Naive thymus-derived CD8-positive, alpha-beta T cell (primary cell): ENCODE results near the gene HPCAL4. TPM values are rescaled to one million over a fixed set of nuclear protein-coding genes. Genes with fewer than 3 reads are reported as not detected.

ENCODE experiments used
- ATAC-seq, 2 donors: fragments of 150-1000 bp; cut with Tn5 transposase in 1 of 2; sonication (Bioruptor Pico), chemical (Tn5 transposase) in 1 of 2; 1 replicate in 1 of 2; 2 replicates in 1 of 2; pipeline ENCODE4 v1.10.0; 2021; ENCODE audit warnings: mild to moderate bottlenecking in 2 of 2, moderate library complexity in 2 of 2
- POLR2A ChIA-PET: fragments of 350-600 bp; sonication (Branson Sonifier 250); formaldehyde crosslinking; loops from one replicate; lab custom pipeline; 2021; ENCODE audit warnings: antibody characterized with exemption; lab: Charles Lee
- DNase-seq, 10 donors: peaks; one replicate each; pipeline versions ENCODE4 v3.0.0 to v3.0.0-alpha.2; 2020 to 2022
- H3K27ac Mint-ChIP-seq, 10 donors: one replicate each; pipeline ENCODE4 v1.8.0; 2020 to 2022; ENCODE audit warnings: mild to moderate bottlenecking in 10 of 10, mixed read lengths in 10 of 10, moderate library complexity in 4 of 10, inconsistent platforms in 1 of 10
- H3K27me3 Mint-ChIP-seq, 5 donors: one replicate each; pipeline ENCODE4 v1.8.0; 2021 to 2022; ENCODE audit warnings: mixed read lengths in 5 of 5
- H3K36me3 Mint-ChIP-seq, 3 donors: one replicate each; pipeline ENCODE4 v1.8.0; 2020 to 2022; ENCODE audit warnings: mixed read lengths in 3 of 3, mild to moderate bottlenecking in 2 of 3, inconsistent platforms in 1 of 3
- H3K4me1 Mint-ChIP-seq, 4 donors: one replicate each; pipeline ENCODE4 v1.8.0; 2021 to 2022; ENCODE audit warnings: mixed read lengths in 4 of 4
- H3K4me3 Mint-ChIP-seq, 10 donors: one replicate each; pipeline ENCODE4 v1.8.0; 2020 to 2022; ENCODE audit warnings: mild to moderate bottlenecking in 10 of 10, mixed read lengths in 10 of 10, moderate library complexity in 6 of 10, inconsistent platforms in 1 of 10
- H3K9me3 Mint-ChIP-seq, 9 donors: one replicate each; pipeline ENCODE4 v1.8.0; 2020 to 2022; ENCODE audit warnings: mixed read lengths in 9 of 9, mild to moderate bottlenecking in 3 of 9, inconsistent platforms in 1 of 9, moderate library complexity in 1 of 9
- polyA plus RNA-seq, 3 donors: library from polyadenylated mRNA; unstranded; fragments of 300-500 nt; fragmentation: Illumina TruSeq; gene quantifications; one replicate each; pipeline ENCODE4 v1.2.3, GENCODE V29; 2021
- total RNA-seq, 8 experiments: library from RNA in 2 of 8; stranded (reverse) in 2 of 8; gene quantifications; one replicate each; pipeline ENCODE4 v1.2.3 and lab custom pipeline; 2021 to 2026

The HPCAL4 gene
- total and polyA plus RNA-seq, 5 experiments from 2014 or later: 2.1 to 32.5 (median 4.6) TPM

DNA sequence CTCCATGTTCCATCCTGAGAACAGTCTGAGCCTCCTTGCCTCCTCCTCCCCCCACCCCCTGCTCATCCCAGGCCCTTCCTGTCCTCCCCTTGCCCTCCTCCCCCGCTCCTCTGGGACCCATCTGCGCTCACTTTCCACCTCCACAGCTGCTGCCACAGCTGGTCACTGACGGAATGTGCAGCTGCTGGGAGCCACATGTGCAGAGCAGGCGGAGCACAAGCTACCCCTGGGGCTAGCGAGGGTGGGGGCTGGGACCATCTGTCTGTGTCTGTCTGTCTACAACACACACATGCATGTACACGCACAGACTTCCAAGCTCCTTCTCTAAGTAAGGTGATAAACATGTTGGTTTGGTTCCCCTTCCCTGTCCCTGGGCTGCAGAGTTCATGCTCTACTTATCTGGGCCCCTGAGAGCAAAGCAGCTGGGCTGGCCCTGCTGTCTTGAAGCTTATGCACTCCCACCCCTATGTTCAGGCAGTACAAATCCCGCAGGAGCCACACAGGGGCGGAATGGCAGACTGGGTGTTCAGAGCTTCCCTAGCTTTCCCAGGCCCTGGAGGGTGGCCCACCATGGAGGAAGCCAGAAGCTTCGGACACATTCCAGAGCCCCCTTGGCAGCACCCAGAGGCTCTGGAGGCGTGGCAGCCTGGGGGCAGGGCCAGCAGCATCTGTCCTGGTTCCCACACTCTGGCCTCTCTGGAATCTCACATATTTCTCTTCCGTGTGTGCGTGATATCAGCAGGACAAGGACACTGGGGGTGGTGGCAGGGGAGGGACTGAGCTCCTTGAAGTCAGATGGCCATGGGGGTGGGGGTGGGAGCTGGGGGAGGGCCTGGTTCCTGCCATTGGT lies 44.8 kb downstream of the HPCAL4 start:
- H3K4me3 Mint-ChIP-seq: no peak overlapping the region
- peak overlapping the region in 1 of 10 donors; percentile 72 for H3K27ac Mint-ChIP-seq
- peaks cover 0 to 2% (median under 1%) of the 10 kb centered on the region in 4 donors for H3K4me1 Mint-ChIP-seq
- peaks cover 0 to 1% (median 0%) of the 10 kb centered on the region in 5 donors for H3K27me3 Mint-ChIP-seq
- H3K9me3 Mint-ChIP-seq: no peaks in the 10 kb centered on the region
- POLR2A ChIA-PET: no interaction called here
- no peaks in the 10 kb centered on the region for H3K36me3 Mint-ChIP-seq
- DNase-seq (no peak), ATAC-seq (no peak)

GRCh38 chr1:39645411-39646043 lies 45.7 kb downstream of the HPCAL4 start:
- Mint-ChIP-seq H3K27ac (no peak overlapping the region), H3K4me1 (peaks cover 0 to 2% (median under 1%) of the 10 kb centered on the region in 4 donors), H3K27me3 (peaks cover 0 to 1% (median 0%) of the 10 kb centered on the region in 5 donors), H3K36me3 (no peaks in the 10 kb centered on the region), H3K4me3 (no peak overlapping the region), H3K9me3 (no peaks in the 10 kb centered on the region)
- DNase-seq (no peak), ATAC-seq (no peak)
- POLR2A ChIA-PET: no interaction called here

DNA sequence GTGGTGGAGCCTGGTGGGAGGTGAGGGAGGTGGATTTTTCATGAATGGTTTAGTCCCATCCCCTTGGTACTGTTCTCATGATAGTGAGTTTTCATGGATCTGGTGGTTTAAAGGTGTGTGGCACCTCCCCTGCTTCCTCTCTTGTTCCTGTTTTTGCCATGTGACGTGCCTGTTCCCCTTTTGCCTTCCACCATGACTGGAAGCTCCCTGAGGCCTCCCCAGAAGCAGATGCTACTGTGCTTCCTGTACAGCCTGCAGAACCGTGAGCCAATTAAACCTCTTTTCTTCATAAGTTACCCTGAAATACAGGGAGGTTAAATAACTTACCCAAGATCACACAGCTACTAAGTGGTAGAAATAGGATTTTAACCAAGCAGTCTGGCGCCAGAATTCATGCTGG lies 47.5 kb downstream of the HPCAL4 start:
- POLR2A ChIA-PET: interaction anchor here (0.5 kb wide), 1 partner anchor 340 kb away, joined by 3 read pairs; no protein-coding TSS in a partner anchor
- Mint-ChIP-seq H3K4me1 (peaks cover 0 to 4% (median 2%) of the 10 kb centered on the region in 4 donors), H3K36me3 (no peaks in the 10 kb centered on the region), H3K4me3 (no peak overlapping the region), H3K27ac (no peak overlapping the region), H3K9me3 (no peaks in the 10 kb centered on the region), H3K27me3 (peaks cover 0 to 2% (median 0%) of the 10 kb centered on the region in 5 donors)
- no peak for ATAC-seq
- no peak for DNase-seq

GRCh38 chr1:39642796-39643195 lies 48.4 kb downstream of the HPCAL4 start:
- POLR2A ChIA-PET: no interaction called here
- Mint-ChIP-seq H3K4me1 (peaks cover 0 to 4% (median 2%) of the 10 kb centered on the region in 4 donors), H3K27me3 (peaks cover 0 to 11% (median 4%) of the 10 kb centered on the region in 5 donors), H3K36me3 (no peaks in the 10 kb centered on the region), H3K9me3 (no peaks in the 10 kb centered on the region), H3K4me3 (no peak overlapping the region), H3K27ac (no peak overlapping the region)
- DNase-seq (no peak), ATAC-seq (no peak)

DNA sequence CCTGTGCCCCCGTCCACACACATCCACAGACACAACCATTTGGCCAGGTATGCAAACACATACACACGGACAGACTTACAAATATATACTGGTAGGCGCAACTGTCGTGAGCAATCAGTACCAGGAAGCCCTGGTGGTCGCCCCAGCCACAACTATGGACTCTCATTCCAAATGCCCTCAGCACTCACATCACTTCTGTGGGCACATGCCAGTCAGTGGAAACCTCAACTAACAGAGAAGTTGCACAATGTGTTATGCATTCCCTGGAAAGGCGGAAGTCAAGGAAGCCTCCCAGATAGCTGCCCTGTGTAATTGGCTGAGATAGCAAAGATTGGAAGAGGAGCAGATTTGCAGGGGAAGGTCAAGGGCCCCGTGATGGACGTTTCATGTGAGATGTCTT lies 50.4 kb downstream of the HPCAL4 start:
- Mint-ChIP-seq H3K4me3 (no peak overlapping the region), H3K27me3 (peaks cover 0 to 30% (median 16%) of the 10 kb centered on the region in 5 donors), H3K27ac (no peak overlapping the region), H3K9me3 (no peaks in the 10 kb centered on the region), H3K36me3 (no peaks in the 10 kb centered on the region), H3K4me1 (peaks cover 0 to 4% (median under 1%) of the 10 kb centered on the region in 4 donors)
- POLR2A ChIA-PET: no interaction called here
- ATAC-seq: no peak
- DNase-seq: no peak

DNA sequence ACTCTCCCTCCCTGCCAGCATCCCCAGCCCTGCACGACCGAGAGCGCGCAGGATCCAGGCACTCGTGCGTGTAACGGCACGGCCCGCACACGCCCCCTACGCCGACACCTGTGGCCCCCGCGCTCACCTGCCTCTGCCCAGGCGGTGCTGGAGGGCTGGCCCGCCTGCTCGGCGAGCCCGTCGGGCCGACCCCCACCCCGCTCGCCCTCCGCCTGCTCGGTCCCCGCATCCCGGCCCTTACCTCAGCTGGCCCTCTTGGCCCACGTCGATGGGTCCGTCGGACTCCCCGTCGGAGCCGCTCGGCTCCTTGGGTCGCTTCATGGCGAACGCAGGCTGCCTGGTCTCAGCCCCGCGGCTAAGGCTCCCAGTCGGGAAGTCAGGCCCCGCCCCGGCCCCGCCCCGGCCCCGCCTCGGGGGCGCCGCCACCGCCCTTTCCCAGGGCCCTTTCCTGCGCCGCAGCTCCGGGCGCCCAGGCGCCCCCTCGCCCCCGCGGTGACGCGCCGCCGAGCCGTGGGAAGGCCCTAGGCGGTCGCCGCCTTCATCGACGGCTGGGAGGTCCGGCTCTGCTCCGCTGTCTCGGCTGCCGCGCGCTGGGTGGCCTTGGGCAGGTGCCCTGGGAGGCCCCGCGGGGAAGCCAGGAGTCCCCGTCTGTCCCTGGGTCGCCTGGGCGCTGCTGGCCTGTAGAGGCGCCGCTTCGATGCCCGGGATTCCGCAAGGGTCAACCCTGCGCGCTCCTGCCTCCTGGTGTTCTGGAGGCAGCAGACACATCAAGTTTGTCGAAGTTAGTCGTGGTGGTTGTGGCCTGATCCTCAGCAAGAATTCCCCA lies 51.7 kb downstream of the HPCAL4 start, which contains the start of gene HEYL:
Gene HEYL, minus strand, starts transcription at position 339 of the 826 bp plus-strand sequence. Its CDS starts 18 bp downstream, at position 321.
- POLR2A ChIA-PET: no interaction called here
- H3K27ac Mint-ChIP-seq: no peak within 1 kb of the TSS
- no peaks in the 10 kb centered on the region for H3K9me3 Mint-ChIP-seq
- H3K27me3 Mint-ChIP-seq: peaks cover 1 to 41% (median 24%) of the 10 kb centered on the region in 5 donors
- DNase-seq (peak; percentile 23 to 68 (median 48)), ATAC-seq (peak; percentile 85 to 92)
- H3K4me1 Mint-ChIP-seq: peaks cover 0 to 4% (median under 1%) of the 10 kb centered on the region in 4 donors
- H3K4me3 Mint-ChIP-seq: peak within 1 kb of the TSS; percentile 56 to 79 (median 70)
- no peaks in the 10 kb centered on the region for H3K36me3 Mint-ChIP-seq

DNA sequence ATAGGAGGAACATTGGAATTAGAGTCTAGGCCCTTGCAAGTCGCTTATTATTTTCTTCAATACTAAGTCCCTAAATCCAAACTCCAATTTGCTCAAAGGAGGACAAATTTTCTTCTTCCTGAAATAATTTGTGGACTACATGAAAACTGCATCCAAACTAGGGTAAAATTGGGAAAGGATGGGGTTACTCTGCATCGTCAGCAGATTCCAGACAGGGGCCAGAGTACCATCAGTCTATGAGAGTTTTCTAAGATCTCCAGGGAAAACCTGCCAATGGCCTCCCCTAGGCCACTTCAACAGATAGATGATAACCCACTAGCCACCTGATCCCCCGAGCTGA lies 52.3 kb downstream of the HPCAL4 start:
- POLR2A ChIA-PET: no interaction called here
- ATAC-seq (no peak), DNase-seq (no peak)
- Mint-ChIP-seq H3K27me3 (peaks cover 4 to 43% (median 28%) of the 10 kb centered on the region in 5 donors), H3K4me3 (peak overlapping the region; percentile 36 to 74 (median 64)), H3K36me3 (peaks cover 0 to 3% (median 0%) of the 10 kb centered on the region in 3 donors), H3K9me3 (no peaks in the 10 kb centered on the region), H3K27ac (no peak overlapping the region), H3K4me1 (peaks cover 0 to 4% (median under 1%) of the 10 kb centered on the region in 4 donors)

DNA sequence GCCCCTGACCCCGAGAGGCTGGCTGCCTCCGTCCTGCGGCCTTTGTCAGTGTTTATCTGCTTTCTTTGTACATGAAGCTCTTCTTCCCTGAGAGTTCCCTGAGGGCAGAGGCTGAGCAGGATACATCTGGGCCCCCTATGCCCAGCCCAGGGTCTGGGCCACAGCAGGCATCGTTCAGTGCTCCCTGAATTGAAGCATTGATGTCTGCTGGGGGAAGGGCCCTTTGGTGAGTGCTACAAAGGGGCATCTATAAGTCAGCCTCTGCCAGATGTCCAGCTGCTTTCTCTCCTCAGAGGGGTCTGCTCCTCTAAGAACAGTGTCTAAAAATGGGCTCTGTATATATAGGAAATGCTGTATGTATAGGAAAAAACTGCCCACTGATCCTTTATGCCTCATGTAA lies 53.9 kb downstream of the HPCAL4 start:
- DNase-seq: no peak
- POLR2A ChIA-PET: no interaction called here
- no peak overlapping the region for H3K27ac Mint-ChIP-seq
- H3K36me3 Mint-ChIP-seq: peaks cover 0 to 3% (median 0%) of the 10 kb centered on the region in 3 donors
- no peak overlapping the region for H3K4me3 Mint-ChIP-seq
- H3K27me3 Mint-ChIP-seq: peaks cover 6 to 50% (median 33%) of the 10 kb centered on the region in 5 donors
- H3K4me1 Mint-ChIP-seq: peaks cover 0 to 4% (median under 1%) of the 10 kb centered on the region in 4 donors
- no peaks in the 10 kb centered on the region for H3K9me3 Mint-ChIP-seq
- no peak for ATAC-seq

GRCh38 chr1:39635871-39636210 lies 55.4 kb downstream of the HPCAL4 start:
- ATAC-seq: no peak
- no peak for DNase-seq

GRCh38 chr1:39635205-39635870 lies 55.9 kb downstream of the HPCAL4 start:
- ATAC-seq (no peak), DNase-seq (no peak)
- no peaks in the 10 kb centered on the region for H3K9me3 Mint-ChIP-seq
- POLR2A ChIA-PET: no interaction called here
- H3K4me3 Mint-ChIP-seq: no peak overlapping the region
- peaks cover 0 to 3% (median 0%) of the 10 kb centered on the region in 3 donors for H3K36me3 Mint-ChIP-seq
- H3K4me1 Mint-ChIP-seq: peaks cover 0 to 4% (median under 1%) of the 10 kb centered on the region in 4 donors
- H3K27ac Mint-ChIP-seq: no peak overlapping the region
- peaks cover 6 to 50% (median 33%) of the 10 kb centered on the region in 5 donors for H3K27me3 Mint-ChIP-seq

More at GRCh38 chr1:39635871-39636210, 55.4 kb downstream of the HPCAL4 start:
- Mint-ChIP-seq H3K27me3 (peaks cover 6 to 50% (median 33%) of the 10 kb centered on the region in 5 donors), H3K36me3 (peaks cover 0 to 3% (median 0%) of the 10 kb centered on the region in 3 donors), H3K9me3 (no peaks in the 10 kb centered on the region), H3K27ac (no peak overlapping the region), H3K4me1 (peaks cover 0 to 4% (median under 1%) of the 10 kb centered on the region in 4 donors), H3K4me3 (peak overlapping the region in 1 of 10 donors; percentile 26)
- POLR2A ChIA-PET: no interaction called here

- H3K4me3 Mint-ChIP-seq: no peak overlapping the region
- DNase-seq (no peak), ATAC-seq (no peak)
- no peaks in the 10 kb centered on the region for H3K4me1 Mint-ChIP-seq
- peaks cover 6 to 50% (median 33%) of the 10 kb centered on the region in 5 donors for H3K27me3 Mint-ChIP-seq
- peaks cover 0 to 3% (median 0%) of the 10 kb centered on the region in 3 donors for H3K36me3 Mint-ChIP-seq
- POLR2A ChIA-PET: no interaction called here
- H3K9me3 Mint-ChIP-seq: no peaks in the 10 kb centered on the region
- no peak overlapping the region for H3K27ac Mint-ChIP-seq
These were observed 57.8 kb downstream of the HPCAL4 start for GRCh38 chr1:39633422-39633821.
